Measurements from ENCODE around the gene PTAFR.
A peak's percentile ranks its signal among the peaks of the same experiment; 100 is the strongest.

Gene PTAFR

DNA sequence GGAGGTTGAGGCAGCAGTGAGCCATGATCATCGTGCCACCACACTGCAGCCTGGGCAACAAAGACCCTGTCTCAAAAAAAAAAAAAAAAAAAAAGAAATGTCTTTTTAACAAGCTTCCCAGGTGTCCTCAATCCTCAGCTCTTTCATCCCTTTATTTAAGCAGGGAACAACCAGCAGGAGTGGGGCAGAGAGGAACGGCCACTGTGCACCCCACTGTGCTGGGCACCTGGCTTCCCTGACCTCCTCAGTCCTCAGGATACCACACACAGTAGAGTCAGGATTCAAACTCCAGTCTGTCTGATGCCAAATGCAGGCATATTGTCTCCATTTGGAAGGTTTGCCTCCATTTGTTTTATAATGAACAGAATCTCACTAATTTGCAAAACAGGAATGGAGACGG lies 19.8 kb upstream of the PTAFR start:
- no peak overlapping the region for H3K27ac ChIP-seq
- peaks cover 37% of the 10 kb centered on the region for H3K36me3 ChIP-seq
- no peak for TF ChIP-seq Cebpa-rat (IDR thresholded peaks at IDR 0.05)
- H3K4me1 ChIP-seq = peaks cover 58% of the 10 kb centered on the region
- no peaks in the 10 kb centered on the region for H3K27me3 ChIP-seq
- H3K4me2 ChIP-seq = peak overlapping the region; percentile 77
- H3K9me3 ChIP-seq = no peaks in the 10 kb centered on the region
- no peak overlapping the region for H3K4me3 ChIP-seq
- no peak overlapping the region for H3K9ac ChIP-seq
- peaks cover 26% of the 10 kb centered on the region for H4K20me1 ChIP-seq

- Histone ChIP-seq H3K9ac (no peak overlapping the region), H3K4me2 (peak overlapping the region; percentile 77; the same call in 1 of the 2 replicates), H3K36me3 (peaks cover 31% of the 10 kb centered on the region), H3K9me3 (no peaks in the 10 kb centered on the region), H3K27ac (no peak overlapping the region), H4K20me1 (peaks cover 26% of the 10 kb centered on the region), H3K4me1 (peaks cover 64% of the 10 kb centered on the region), H3K27me3 (no peaks in the 10 kb centered on the region), H3K4me3 (no peak overlapping the region)
- no peak for TF ChIP-seq Cebpa-rat (IDR thresholded peaks at IDR 0.05)
Measured at GRCh38 chr1:28195780-28196179, 19.3 kb upstream of the PTAFR start.

GRCh38 chr1:28194326-28195035 lies 18.0 kb upstream of the PTAFR start:
- Histone ChIP-seq H3K4me2 (peak overlapping the region; percentile 22), H3K9ac (no peak overlapping the region), H3K4me1 (peaks cover 58% of the 10 kb centered on the region), H3K4me3 (no peak overlapping the region), H4K20me1 (peaks cover 26% of the 10 kb centered on the region), H3K36me3 (peaks cover 19% of the 10 kb centered on the region), H3K27ac (no peak overlapping the region), H3K9me3 (no peaks in the 10 kb centered on the region), H3K27me3 (no peaks in the 10 kb centered on the region)
- TF ChIP-seq Cebpa-rat (IDR thresholded peaks at IDR 0.05) = no peak

DNA sequence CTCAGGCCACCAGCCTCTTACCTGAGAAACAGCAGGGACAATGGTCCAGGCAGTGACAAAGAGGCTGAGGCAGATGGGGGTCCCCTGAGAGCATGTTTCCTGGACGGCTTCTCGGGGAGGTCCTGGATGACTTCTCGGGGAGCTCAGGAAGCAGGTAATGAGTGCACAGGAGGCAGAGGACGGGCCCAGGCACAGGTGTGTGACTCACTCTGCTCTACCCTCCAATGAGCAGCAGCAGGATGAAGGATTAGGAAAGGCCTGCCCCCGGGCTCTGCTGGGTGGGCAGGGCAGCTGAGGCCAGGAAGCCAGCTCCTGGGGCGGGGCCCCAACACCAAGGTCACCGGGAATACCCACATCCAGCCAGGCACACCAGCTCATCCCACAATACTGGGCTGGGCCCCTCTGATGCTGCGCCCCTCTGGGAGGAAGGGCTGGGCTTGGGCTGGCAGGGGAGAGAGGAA lies 17.2 kb upstream of the PTAFR start:
- Histone ChIP-seq H3K4me1 (peaks cover 50% of the 10 kb centered on the region), H3K9ac (no peak overlapping the region), H4K20me1 (peaks cover 26% of the 10 kb centered on the region), H3K27me3 (no peaks in the 10 kb centered on the region), H3K9me3 (no peaks in the 10 kb centered on the region), H3K36me3 (peaks cover 12% of the 10 kb centered on the region), H3K27ac (no peak overlapping the region), H3K4me2 (peak overlapping the region; percentile 22), H3K4me3 (no peak overlapping the region)
- no peak for TF ChIP-seq Cebpa-rat (IDR thresholded peaks at IDR 0.05)

DNA sequence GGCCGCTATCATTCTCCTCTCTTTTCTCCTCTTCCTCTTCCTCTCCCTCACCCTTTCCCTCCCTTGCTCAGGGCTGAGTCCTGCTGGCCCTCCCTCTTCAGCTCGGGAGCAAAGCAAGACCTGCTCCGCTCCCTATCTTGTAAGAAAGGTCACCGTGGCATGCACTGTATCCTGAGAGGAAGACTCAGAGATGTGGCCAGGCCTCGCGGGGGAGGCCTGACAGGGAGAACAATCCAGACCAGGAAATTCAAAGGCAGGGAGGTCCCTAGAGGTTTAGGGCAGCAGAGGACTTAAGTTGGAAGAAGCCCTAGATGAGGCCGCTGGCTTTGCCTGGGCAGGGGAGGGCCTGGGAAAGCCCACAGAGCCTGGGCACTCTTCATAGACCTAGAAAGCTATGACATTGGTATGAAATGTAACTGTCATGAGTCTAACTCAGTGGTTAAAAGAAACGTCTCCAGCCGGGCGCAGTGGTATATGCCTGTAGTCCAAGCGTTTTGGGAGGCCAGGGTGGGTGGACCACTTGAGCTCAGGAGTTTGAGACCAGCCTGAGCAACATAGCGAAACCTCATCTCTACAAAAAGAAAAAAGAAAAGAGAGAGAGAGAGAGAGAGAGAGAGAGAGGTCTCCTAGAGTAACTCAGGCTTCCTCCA lies 14.6 kb upstream of the PTAFR start:
- no peak overlapping the region; the same call in 1 of the 2 replicates for H3K27ac ChIP-seq
- no peak for TF ChIP-seq Cebpa-rat (IDR thresholded peaks at IDR 0.05)
- no peak overlapping the region for H3K4me3 ChIP-seq
- peaks cover 5% of the 10 kb centered on the region for H4K20me1 ChIP-seq
- peak overlapping the region; percentile 19; the same call in 1 of the 2 replicates for H3K4me2 ChIP-seq
- peaks cover 25% of the 10 kb centered on the region for H3K4me1 ChIP-seq
- H3K27me3 ChIP-seq = no peaks in the 10 kb centered on the region
- H3K9ac ChIP-seq = no peak overlapping the region
- no peaks in the 10 kb centered on the region for H3K9me3 ChIP-seq
- H3K36me3 ChIP-seq = no peaks in the 10 kb centered on the region

DNA sequence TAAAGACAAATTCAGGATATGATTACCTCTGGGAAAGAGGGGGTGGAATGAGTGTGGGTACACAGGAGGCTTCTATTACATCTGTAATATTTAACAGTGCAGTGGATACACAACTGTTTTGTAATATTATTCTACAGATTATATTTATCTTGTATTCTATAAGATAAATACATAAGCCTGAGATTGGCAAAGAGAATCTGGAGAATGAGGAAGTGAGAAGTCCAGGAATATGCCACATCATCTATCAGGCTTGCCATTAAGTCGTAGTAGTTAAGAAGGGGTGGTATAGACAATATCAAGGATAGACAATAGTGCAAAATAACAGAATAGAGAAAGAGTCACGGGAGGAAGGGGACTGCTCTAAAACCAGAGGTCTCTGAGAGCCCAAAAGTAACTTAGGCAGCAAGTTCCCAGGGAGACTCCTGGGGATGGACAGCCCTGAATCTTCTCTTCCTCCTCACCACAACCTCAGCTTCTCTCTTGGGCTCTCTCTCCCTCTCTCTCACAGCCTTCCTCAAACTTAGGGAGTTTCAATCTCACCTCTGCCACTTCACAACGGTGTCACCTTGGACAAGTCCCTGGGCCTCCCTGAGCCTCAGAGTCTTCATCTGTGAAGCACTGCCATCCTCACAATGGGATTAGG lies 14.0 kb upstream of the PTAFR start:
- Histone ChIP-seq H3K9ac (no peak overlapping the region), H3K4me3 (no peak overlapping the region), H3K36me3 (no peaks in the 10 kb centered on the region), H3K27ac (no peak overlapping the region), H3K4me2 (peak overlapping the region; percentile 19; the same call in 1 of the 2 replicates), H4K20me1 (no peaks in the 10 kb centered on the region), H3K4me1 (peaks cover 21% of the 10 kb centered on the region), H3K27me3 (no peaks in the 10 kb centered on the region), H3K9me3 (no peaks in the 10 kb centered on the region)
- TF ChIP-seq Cebpa-rat (IDR thresholded peaks at IDR 0.05) = no peak

- Histone ChIP-seq H3K9me3 (no peaks in the 10 kb centered on the region), H3K4me1 (peaks cover 20% of the 10 kb centered on the region), H3K4me2 (no peak overlapping the region), H3K27ac (no peak overlapping the region), H3K36me3 (no peaks in the 10 kb centered on the region), H3K27me3 (no peaks in the 10 kb centered on the region), H4K20me1 (no peaks in the 10 kb centered on the region), H3K4me3 (no peak overlapping the region), H3K9ac (no peak overlapping the region)
- no peak for TF ChIP-seq Cebpa-rat (IDR thresholded peaks at IDR 0.05)
Measured at GRCh38 chr1:28185071-28185470, 8.6 kb upstream of the PTAFR start.

DNA sequence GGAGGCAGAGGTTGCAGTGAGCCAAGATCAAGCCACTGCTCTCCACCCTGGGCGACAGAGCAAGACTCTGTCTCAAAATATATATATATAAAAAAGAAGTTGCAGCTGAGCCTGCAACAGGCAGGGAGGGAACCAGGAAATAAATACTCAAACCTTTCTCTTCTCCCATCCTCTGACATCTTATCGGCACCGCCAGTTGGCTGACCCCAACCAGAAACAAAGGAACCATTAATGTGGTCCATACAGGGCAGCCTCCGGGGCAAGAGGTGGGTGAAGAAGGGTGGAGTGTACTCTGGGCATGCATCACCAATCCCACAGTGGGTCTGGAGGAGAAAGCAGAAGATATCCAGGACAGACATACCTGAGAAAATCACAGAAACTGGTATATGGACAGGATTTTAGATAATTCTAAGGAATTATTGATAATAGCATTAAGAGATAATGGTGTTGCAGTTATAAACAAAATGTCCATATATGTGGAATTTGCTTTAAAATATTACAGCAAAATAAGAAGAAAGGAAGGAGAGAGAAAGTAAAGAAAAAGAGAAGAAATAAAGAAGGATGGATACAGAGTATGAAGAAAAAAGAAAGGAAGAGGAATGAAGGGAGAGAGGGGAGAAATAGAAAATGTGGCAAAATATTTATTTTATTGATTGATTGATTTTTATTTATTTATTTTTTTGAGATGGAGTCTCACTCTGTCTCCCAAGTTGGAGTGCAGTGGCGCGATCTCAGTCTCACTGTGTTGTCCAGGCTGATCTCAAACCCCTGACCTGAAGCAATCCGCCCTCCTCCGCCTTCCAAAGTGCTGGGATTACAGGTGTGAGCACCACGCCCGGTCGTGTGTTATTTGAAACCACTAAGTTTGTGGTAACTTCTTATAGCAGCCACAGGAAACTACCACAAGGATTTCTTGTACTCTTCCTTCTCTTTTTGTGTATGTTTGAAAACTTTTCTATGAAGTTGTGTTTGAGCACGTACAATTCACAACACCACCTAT lies 4.1 kb upstream of the PTAFR start:
- Histone ChIP-seq H4K20me1 (peaks cover 16% of the 10 kb centered on the region), H3K36me3 (no peaks in the 10 kb centered on the region), H3K4me1 (peaks cover 54% of the 10 kb centered on the region), H3K4me3 (no peak overlapping the region), H3K27me3 (no peaks in the 10 kb centered on the region), H3K27ac (no peak overlapping the region), H3K9me3 (no peaks in the 10 kb centered on the region), H3K9ac (no peak overlapping the region), H3K4me2 (peak overlapping the region; percentile 48)
- TF ChIP-seq Cebpa-rat (IDR thresholded peaks at IDR 0.05) = no peak
